OCI-LY1 (cell line): ENCODE results near the gene DPM3.

Source experiments
- CTCF ChIP-seq: fragments of 200-600 bp; sonication (generic), shearing (Covaris generic); IDR thresholded peaks from 2 replicates; pipeline ENCODE4 v1.5.1; 2017; ENCODE audit warnings: mild to moderate bottlenecking, antibody characterized with exemption, low read length, moderate library complexity, mixed read lengths
- EZH2 ChIP-seq: fragments of 200-600 bp; sonication (generic), shearing (Covaris generic); IDR thresholded peaks from 2 replicates; pipeline ENCODE4 v1.8.0; 2017; ENCODE audit warnings: borderline replicate concordance, mixed run types, mild to moderate bottlenecking, antibody characterized with exemption, low read length, moderate library complexity, mixed read lengths

DNA sequence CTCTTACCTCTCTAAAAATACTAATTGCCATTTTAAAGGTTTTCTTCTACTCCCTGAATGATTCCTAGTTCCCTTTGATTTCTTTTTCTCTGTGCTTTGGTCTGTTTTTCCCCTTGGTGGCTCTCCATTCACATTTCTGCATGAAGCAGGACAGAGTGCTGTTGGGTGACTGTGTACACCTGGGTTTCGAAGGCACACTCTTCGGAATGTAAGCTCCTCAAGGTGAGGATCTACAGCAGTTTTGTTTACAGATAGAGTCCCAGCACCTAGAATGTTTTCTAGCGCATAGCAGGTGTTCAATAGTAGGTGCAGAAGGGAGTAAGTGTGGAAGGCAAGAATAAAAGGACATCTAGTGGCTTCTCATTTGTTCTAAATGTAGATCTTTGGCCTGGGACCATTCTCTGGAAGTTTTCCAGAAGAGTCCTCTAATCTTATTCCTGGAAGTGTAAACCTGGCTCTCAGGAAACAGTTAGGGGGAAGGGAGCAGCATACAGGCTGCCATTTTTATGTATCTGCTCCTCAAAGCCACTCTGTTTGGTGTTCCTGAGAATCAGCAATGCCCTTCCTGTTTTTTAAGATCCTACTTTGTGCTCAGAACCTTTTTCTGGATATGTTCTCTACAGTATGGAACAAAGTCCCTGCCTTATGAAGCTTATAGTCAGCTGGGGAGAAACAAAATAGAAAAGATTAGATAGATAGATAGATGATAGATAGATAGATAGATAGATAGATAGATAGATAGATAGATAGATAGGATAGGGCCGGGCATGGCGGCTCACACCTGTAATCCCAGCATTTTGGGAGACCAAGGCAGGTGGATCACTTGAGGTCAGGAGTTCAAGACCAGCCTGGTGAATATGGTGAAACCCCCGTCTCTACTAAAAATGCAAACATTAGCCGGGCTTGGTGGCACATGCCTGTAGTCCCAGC, 35.5 kb downstream of the DPM3 start:
- TF ChIP-seq CTCF: no peak
- TF ChIP-seq EZH2: no peak
